Measurements from ENCODE around the gene MAD1L1.

The MAD1L1 gene

DNA sequence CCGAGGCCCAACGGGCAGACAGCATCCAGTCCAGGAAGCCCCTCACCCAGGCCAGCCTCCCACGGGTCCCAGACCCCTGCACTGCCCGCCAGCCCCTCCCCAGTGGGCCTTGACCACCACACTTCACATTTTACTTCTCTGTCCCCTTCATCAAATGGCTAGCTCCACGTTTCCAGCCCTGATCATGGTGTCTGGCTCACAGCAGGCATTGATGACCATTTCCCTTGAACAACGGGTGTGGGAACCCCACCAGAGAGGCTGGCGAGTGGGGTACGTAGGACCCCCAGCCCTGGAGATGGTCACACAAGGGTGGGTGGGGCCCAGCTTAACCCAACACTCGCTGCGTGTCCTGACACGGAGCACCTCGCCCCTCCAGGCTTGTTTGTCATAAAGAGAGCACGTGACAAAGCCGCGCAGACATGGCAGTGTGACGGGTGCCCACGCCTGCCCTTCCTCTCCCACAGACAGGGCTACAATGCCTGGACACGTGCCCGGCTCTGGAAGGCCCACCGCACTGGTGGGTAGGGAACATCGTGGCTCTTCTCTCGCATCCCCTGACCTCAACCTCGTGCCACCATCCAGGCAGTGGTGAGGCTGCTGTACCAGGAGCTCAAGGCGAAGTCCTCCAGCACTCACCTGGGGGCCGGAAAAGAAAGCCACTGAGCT, 267.7 kb downstream of the MAD1L1 start:
- no peaks in the 10 kb centered on the region for H3K79me2 ChIP-seq (ENCODE audit: insufficient read depth, low read depth)
- no peaks in the 10 kb centered on the region for H3K4me1 ChIP-seq (ENCODE audit: low read depth, poor library complexity, severe bottlenecking)
- H3K36me3 ChIP-seq (ENCODE audit: insufficient read depth) = no peaks in the 10 kb centered on the region
- TF ChIP-seq, protein P1, sequence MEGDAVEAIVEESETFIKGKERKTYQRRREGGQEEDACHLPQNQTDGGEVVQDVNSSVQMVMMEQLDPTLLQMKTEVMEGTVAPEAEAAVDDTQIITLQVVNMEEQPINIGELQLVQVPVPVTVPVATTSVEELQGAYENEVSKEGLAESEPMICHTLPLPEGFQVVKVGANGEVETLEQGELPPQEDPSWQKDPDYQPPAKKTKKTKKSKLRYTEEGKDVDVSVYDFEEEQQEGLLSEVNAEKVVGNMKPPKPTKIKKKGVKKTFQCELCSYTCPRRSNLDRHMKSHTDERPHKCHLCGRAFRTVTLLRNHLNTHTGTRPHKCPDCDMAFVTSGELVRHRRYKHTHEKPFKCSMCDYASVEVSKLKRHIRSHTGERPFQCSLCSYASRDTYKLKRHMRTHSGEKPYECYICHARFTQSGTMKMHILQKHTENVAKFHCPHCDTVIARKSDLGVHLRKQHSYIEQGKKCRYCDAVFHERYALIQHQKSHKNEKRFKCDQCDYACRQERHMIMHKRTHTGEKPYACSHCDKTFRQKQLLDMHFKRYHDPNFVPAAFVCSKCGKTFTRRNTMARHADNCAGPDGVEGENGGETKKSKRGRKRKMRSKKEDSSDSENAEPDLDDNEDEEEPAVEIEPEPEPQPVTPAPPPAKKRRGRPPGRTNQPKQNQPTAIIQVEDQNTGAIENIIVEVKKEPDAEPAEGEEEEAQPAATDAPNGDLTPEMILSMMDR (conservative IDR thresholded peaks at IDR 0.05; ENCODE audit: low read depth, low read length) = no peak
- no peaks in the 10 kb centered on the region for H3K27me3 ChIP-seq (ENCODE audit: insufficient read depth, low read depth)
- H4K20me1 ChIP-seq (ENCODE audit: insufficient read depth) = no peaks in the 10 kb centered on the region
- H2AFZ ChIP-seq (ENCODE audit: low read depth) = no peak overlapping the region
- H3K9ac ChIP-seq = no peak overlapping the region
- no peak overlapping the region for H3K4me3 ChIP-seq (IDR thresholded peaks at IDR 0.05; ENCODE audit: insufficient read depth, low read depth, low read length)
- no peak overlapping the region for H3K27ac ChIP-seq
- no peak overlapping the region for H3K4me2 ChIP-seq

DNA sequence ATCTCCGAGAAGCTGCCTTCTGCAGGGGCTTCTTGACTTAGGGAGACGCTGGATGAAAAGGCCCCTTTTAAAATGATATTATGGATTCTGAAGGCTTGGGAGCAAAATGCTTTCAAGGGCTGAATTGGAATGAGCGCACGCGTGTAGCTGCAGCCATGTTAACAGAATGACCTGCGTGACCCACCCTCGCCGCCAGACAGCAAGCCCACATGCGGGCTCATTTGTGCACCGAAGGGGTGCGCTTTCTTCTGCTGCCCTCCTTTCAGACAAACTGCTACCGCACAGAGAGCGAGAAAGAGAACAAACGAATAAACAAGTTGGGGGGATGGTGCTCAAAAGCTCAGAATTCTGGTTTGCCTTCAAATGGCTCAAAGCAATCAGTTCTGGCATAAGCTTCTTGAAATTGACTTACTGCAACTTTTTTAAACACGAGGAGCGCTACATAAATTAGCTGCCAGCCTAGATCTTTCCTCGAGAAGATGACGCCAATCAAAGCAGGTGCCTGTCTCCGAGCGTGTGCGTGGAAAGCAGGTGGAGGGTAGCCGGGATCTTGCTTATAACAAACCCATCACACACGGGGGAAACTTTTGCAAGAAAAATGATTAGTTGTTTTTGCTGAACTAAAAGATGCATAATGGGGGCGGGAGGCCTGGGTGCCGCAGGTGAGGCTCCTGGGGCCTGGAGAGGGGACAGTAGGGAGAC, 268.4 kb downstream of the MAD1L1 start:
- H3K27ac ChIP-seq = no peak overlapping the region
- H3K4me2 ChIP-seq = no peak overlapping the region
- H4K20me1 ChIP-seq (ENCODE audit: insufficient read depth) = no peaks in the 10 kb centered on the region
- no peak overlapping the region for H2AFZ ChIP-seq (ENCODE audit: low read depth)
- H3K4me3 ChIP-seq (IDR thresholded peaks at IDR 0.05; ENCODE audit: insufficient read depth, low read depth, low read length) = no peak overlapping the region
- H3K4me1 ChIP-seq (ENCODE audit: low read depth, poor library complexity, severe bottlenecking) = no peaks in the 10 kb centered on the region
- TF ChIP-seq, protein P1 (conservative IDR thresholded peaks at IDR 0.05; ENCODE audit: low read depth, low read length) = no peak
- no peak overlapping the region for H3K9ac ChIP-seq
- H3K36me3 ChIP-seq (ENCODE audit: insufficient read depth) = no peaks in the 10 kb centered on the region
- H3K79me2 ChIP-seq (ENCODE audit: insufficient read depth, low read depth) = no peaks in the 10 kb centered on the region
- H3K27me3 ChIP-seq (ENCODE audit: insufficient read depth, low read depth) = no peaks in the 10 kb centered on the region

DNA sequence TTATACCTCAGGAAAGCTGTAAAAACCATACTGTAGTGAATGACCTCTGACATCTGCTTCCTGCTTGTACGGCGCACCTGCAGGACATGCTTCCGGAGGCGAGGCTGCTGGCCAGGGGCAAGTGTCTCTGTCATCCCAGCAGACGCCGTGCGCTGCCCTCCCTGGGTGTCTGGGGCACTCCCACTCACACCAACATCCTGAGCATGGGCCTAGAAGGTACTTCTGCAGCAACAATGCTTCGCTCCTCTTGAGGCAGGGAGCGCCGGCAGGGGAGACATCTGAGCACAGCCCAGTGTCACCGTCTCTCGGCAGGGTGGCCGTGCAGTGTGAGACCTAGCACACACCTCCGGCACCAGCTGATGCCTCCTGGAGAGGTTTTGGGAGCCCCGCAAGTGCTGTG, 269.2 kb downstream of the MAD1L1 start:
- Histone ChIP-seq H3K27ac (no peak overlapping the region), H3K27me3 (ENCODE audit: insufficient read depth, low read depth) (no peaks in the 10 kb centered on the region), H3K79me2 (ENCODE audit: insufficient read depth, low read depth) (no peaks in the 10 kb centered on the region), H3K4me2 (no peak overlapping the region), H4K20me1 (ENCODE audit: insufficient read depth) (no peaks in the 10 kb centered on the region), H3K9ac (no peak overlapping the region), H2AFZ (ENCODE audit: low read depth) (no peak overlapping the region), H3K4me1 (ENCODE audit: low read depth, poor library complexity, severe bottlenecking) (no peaks in the 10 kb centered on the region), H3K36me3 (ENCODE audit: insufficient read depth) (no peaks in the 10 kb centered on the region), H3K4me3 (IDR thresholded peaks at IDR 0.05; ENCODE audit: insufficient read depth, low read depth, low read length) (no peak overlapping the region)
- TF ChIP-seq, protein P1 (conservative IDR thresholded peaks at IDR 0.05; ENCODE audit: low read depth, low read length) = no peak

DNA sequence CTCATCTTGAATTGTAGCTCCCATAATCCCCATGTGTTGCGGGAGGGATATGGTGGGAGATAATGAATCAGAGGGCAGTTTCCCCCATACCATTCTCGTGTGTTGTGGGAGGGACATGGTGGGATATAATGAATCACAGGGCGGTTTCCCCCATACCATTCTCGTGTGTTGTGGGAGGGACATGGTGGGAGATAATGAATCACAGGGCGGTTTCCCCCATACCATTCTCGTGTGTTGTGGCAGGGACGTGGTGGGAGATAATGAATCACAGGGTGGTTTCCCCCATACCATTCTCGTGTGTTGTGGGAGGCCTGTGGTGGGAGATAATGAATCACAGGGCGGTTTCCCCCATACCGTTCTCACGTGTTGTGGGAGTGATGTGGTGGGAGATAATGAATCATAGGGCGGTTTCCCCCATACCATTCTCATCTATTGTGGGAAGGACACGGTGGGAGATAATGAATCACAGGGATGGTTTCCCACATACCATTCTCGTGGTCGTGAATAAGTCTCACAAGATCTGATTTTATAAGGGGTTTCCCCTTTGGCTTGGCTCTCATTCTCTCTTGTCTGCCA, 271.0 kb downstream of the MAD1L1 start:
- no peak overlapping the region for H2AFZ ChIP-seq (ENCODE audit: low read depth)
- no peak overlapping the region for H3K9ac ChIP-seq
- no peak overlapping the region for H3K4me3 ChIP-seq (IDR thresholded peaks at IDR 0.05; ENCODE audit: insufficient read depth, low read depth, low read length)
- no peaks in the 10 kb centered on the region for H3K27me3 ChIP-seq (ENCODE audit: insufficient read depth, low read depth)
- no peaks in the 10 kb centered on the region for H4K20me1 ChIP-seq (ENCODE audit: insufficient read depth)
- no peaks in the 10 kb centered on the region for H3K4me1 ChIP-seq (ENCODE audit: low read depth, poor library complexity, severe bottlenecking)
- no peaks in the 10 kb centered on the region; the same call in 1 of the 2 replicates for H3K36me3 ChIP-seq (ENCODE audit: insufficient read depth)
- TF ChIP-seq, protein P1 (conservative IDR thresholded peaks at IDR 0.05; ENCODE audit: low read depth, low read length) = no peak
- no peaks in the 10 kb centered on the region for H3K79me2 ChIP-seq (ENCODE audit: insufficient read depth, low read depth)
- H3K27ac ChIP-seq = no peak overlapping the region
- no peak overlapping the region for H3K4me2 ChIP-seq
